PFSK-1 (cell line): ENCODE results near the gene S100P.

ENCODE experiments used
- FOXP2 ChIP-seq: optimal IDR thresholded peaks from 2 replicates; pipeline ENCODE3; 2011; ENCODE audit warnings: borderline replicate concordance, control low read depth, inconsistent platforms; ENCODE audit not compliant: insufficient read depth; ENCODE audit errors: extremely low read length, extremely low read depth
- POLR2AphosphoS5 ChIP-seq: IDR thresholded peaks from 2 replicates; pipeline ENCODE4 v1.6.1; 2012; ENCODE audit warnings: low read depth, mild to moderate bottlenecking, control low read depth, low read length, moderate library complexity
- REST ChIP-seq, 2 experiments: IDR thresholded peaks; 2 replicates each; pipeline versions ENCODE4 v1.6.1 to v1.8.0; 2011 to 2012; ENCODE audit warnings: low read depth in 2 of 2, low read length in 2 of 2, control low read depth in 1 of 2, inconsistent platforms in 1 of 2, mild to moderate bottlenecking in 1 of 2, moderate library complexity in 1 of 2; ENCODE audit not compliant: insufficient read depth in 1 of 2
- SIN3A ChIP-seq: IDR thresholded peaks from 2 replicates; pipeline ENCODE4 v1.6.1; 2012; ENCODE audit warnings: mild to moderate bottlenecking, low read length, moderate library complexity, borderline replicate concordance; ENCODE audit not compliant: insufficient read depth
- TAF1 ChIP-seq: IDR thresholded peaks from 2 replicates; pipeline ENCODE4 v1.6.1; 2012; ENCODE audit warnings: low read length, control low read depth, borderline replicate concordance; ENCODE audit not compliant: insufficient read depth

Gene S100P

GRCh38 chr4:6699903-6700302 is 6.2 kb downstream of the S100P start:
- no peak for TF ChIP-seq SIN3A
- TF ChIP-seq TAF1, result no peak

DNA sequence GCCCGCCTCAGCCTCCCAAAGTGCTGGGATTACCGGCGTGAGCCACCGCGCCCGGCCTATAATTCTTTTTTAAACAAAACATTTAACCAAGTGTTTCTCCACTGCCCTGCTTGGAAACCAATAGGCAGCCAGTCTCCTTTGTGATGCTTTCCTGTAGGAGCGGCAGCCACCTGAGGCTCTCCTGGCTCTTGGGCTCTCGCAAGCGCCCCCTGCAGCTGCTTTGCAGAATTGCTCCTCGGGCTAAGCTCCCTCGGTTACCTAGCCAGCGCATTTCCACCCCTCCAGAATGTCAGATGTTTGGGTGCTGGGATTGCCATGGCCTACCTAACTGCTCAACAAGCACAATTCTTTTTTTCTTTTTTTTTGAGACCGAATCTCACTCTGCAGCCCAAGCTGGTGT is 7.7 kb downstream of the S100P start:
- TF ChIP-seq REST (IDR thresholded peaks at IDR 0.05; ENCODE audit: insufficient read depth in 1 of 2, low read depth in 2 of 2, low read length in 2 of 2) (no peak), POLR2AphosphoS5 (no peak), FOXP2 (no peak), SIN3A (no peak), TAF1 (no peak)

DNA sequence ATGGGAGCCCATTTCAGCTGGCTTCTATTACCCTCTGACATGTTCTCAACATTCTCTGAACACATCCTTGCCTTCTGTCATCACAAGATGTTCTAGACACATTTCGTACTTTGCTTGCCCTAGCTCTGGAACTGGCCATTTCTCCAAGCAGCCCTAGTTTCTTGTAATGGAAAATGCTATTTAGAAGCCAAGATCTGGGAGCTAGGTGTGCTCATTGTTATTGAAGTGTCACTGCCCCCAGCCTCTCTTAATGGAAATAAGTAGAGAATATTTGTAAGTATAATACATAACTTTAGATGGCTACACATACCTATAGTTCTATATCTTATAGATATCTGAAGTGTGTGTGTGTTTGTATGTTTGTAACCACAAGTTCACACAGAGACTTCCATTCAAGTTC is 9.1 kb downstream of the S100P start:
- TF ChIP-seq POLR2AphosphoS5 (no peak), TAF1 (no peak), SIN3A (no peak)

GRCh38 chr4:6703786-6704185 is 10.1 kb downstream of the S100P start:
- no peak for TF ChIP-seq TAF1
- TF ChIP-seq FOXP2, result no peak
- no peak for TF ChIP-seq SIN3A
- no peak for TF ChIP-seq REST (IDR thresholded peaks at IDR 0.05; ENCODE audit: insufficient read depth in 1 of 2, low read depth in 2 of 2, low read length in 2 of 2)
- no peak for TF ChIP-seq POLR2AphosphoS5

DNA sequence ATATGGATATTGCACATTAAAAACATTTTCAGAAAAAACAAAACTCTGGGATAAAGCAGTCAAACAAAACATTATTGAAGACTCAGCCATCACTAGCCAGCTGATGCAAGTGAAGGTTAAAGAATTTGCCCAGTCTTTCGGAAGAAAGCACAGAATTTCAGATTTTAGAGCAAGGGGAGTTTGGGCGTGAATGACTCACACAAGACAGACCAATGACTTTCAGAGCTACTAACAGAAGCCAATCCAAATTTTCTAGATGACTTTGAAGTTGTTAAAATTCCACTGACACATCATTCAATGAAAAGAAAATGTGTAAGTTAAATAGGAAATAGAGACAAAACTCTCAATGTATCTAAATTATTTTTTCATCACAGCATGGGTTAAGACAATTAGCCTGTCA is 12.0 kb downstream of the S100P start:
- TF ChIP-seq TAF1, result no peak

DNA sequence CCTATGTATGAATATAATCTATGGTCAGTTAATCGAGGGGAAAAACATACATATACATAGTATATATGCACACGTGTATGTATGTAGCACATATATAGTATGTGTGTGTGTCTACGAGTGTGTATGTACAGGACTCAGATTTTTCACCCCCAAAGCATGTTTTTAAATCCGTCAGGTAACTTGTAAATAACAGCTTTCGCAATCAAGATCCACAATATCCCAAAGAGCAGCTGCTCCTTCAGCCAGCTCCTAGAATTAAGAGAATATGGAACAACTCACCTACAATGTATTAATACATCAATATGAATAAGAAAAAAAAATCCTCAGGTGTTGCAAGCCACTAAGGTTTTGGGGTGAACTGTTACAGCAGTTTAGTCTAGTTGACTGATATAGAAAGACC is 12.5 kb downstream of the S100P start:
- TF ChIP-seq TAF1, result no peak
- TF ChIP-seq SIN3A, result no peak
- no peak for TF ChIP-seq POLR2AphosphoS5
- TF ChIP-seq REST (IDR thresholded peaks at IDR 0.05; ENCODE audit: insufficient read depth in 1 of 2, low read depth in 2 of 2, low read length in 2 of 2), result no peak
- no peak for TF ChIP-seq FOXP2

DNA sequence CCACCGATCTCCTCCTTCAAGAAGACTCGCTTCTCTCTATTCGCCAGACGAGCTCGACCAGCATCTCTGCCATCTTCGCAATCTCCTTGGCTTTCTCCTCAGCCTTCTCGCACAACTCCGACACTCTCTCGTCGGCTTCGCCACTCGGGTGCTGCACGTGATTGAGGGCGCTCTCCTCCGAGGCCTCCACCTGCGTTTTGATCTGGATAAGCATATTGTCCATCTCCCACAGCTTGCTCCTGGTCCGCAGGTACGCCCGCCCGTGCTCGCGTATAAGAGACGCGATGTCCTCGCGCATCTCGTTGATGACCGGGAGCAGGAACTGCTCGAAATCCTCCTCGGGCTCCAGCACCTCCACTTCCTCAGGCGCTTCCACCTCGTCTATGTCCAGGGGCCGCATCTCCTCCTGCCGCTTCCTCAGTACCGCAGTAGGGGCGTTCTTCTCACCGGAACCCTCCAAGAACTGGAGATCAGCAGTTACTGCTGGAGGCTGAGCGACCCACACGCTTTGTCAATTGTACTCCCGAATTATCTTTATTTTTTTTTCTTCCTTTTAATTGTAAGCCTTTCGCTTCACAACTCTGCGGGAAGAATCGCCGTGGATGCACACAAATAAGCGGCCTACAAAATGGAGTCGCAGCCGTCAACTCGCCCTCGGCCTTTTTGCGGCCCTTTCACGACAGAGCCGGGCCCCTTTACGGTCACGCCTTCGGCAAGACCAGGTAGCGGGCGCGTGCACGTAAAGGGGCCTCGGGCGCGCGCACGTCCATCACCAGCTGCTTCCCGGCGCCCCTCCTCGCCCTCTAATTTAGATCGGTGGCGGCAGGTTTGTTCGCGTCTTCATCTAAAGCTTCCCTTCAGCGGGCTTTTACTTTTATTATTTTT is 15.8 kb downstream of the S100P start, which contains the start of gene MRFAP1L1:
Gene MRFAP1L1 (minus strand): TSS at position 636 of the 885 bp plus-strand sequence. CDS start 236 bp downstream, at position 400.
- TF ChIP-seq TAF1 (peak; percentile 84; the same call in 1 of the 2 replicates), FOXP2 (no peak), REST (IDR thresholded peaks at IDR 0.05; ENCODE audit: insufficient read depth in 1 of 2, low read depth in 2 of 2, low read length in 2 of 2) (0 out of 4 replicates have a peak, but pooled peaks of 1 of the 2 experiments have one; percentile 26), SIN3A (no peak), POLR2AphosphoS5 (peak; percentile 92)
